ENCODE measurements around the gene ADGRV1. TPM values are rescaled to one million over a fixed set of nuclear protein-coding genes. Genes with fewer than 3 reads are reported as not detected.

The ADGRV1 gene
- total and polyA plus RNA-seq, 7 experiments from 2014 or later, result 0.32 to 1.1 TPM; not detected in 5

- H3K36me3 ChIP-seq (ENCODE audit: control insufficient read depth in 2 of 3, insufficient read depth in 3 of 3, low read length in 3 of 3), result no peaks in the 10 kb centered on the region
- H3K9me3 ChIP-seq (ENCODE audit: control insufficient read depth in 2 of 3, low read length in 3 of 3), result no peaks in the 10 kb centered on the region
- intact Hi-C loops (cut with micrococcal nuclease), result no loop called here
- ChIA-PET POLR2A (no interaction called here), CTCF (no interaction called here)
- Mint-ChIP-seq H3K27me3 (no peaks in the 10 kb centered on the region), H3K36me3 (no peaks in the 10 kb centered on the region), H3K9me3 (no peaks in the 10 kb centered on the region), H3K4me3 (no peak overlapping the region), H3K4me1 (peaks cover 5 to 21% (median 11%) of the 10 kb centered on the region in 7 donors), H3K27ac (peak overlapping the region in 1 of 9 donors; percentile 34)
- H3K27me3 ChIP-seq (ENCODE audit: control insufficient read depth in 2 of 2, insufficient read depth in 2 of 2, low read length in 2 of 2), result no peaks in the 10 kb centered on the region
- H3K27ac ChIP-seq (ENCODE audit: low read depth, low read length), result no peak overlapping the region
- no peak overlapping the region for H3K4me3 ChIP-seq (ENCODE audit: low read length)
- no peaks in the 10 kb centered on the region for H3K4me1 ChIP-seq (ENCODE audit: control insufficient read depth in 2 of 2, insufficient read depth in 2 of 2, low read length in 2 of 2)
- DNase-seq (no peak), ATAC-seq (no peak)
Measured at GRCh38 chr5:91158011-91158410, 599.4 kb downstream of the ADGRV1 start.

- H3K9me3 Mint-ChIP-seq, result no peaks in the 10 kb centered on the region
- H3K4me1 ChIP-seq (ENCODE audit: control insufficient read depth in 2 of 2, insufficient read depth in 2 of 2, low read length in 2 of 2), result no peaks in the 10 kb centered on the region
- intact Hi-C loops (cut with micrococcal nuclease), result loop anchor here in 1 of 2 donors (5.0 kb wide), 3 partner anchors 57 to 123 kb away; no protein-coding TSS in a partner anchor
Measured at GRCh38 chr5:91159647-91160046, 601.0 kb downstream of the ADGRV1 start.

GRCh38 chr5:91160714-91161285, 602.2 kb downstream of the ADGRV1 start:
- ATAC-seq (no peak), DNase-seq (no peak)
- ChIA-PET CTCF (no interaction called here), POLR2A (no interaction called here)
- peaks cover 5 to 24% (median 13%) of the 10 kb centered on the region in 7 donors for H3K4me1 Mint-ChIP-seq
- H3K4me3 Mint-ChIP-seq, result no peak overlapping the region
- intact Hi-C loops (cut with micrococcal nuclease), result loop anchor here in 1 of 2 donors (5.0 kb wide), 3 partner anchors 58 to 122 kb away; no protein-coding TSS in a partner anchor
- H3K36me3 ChIP-seq (ENCODE audit: control insufficient read depth in 2 of 3, insufficient read depth in 3 of 3, low read length in 3 of 3), result no peaks in the 10 kb centered on the region
- H3K27ac ChIP-seq (ENCODE audit: low read depth, low read length), result no peak overlapping the region
- no peaks in the 10 kb centered on the region for H3K4me1 ChIP-seq (ENCODE audit: control insufficient read depth in 2 of 2, insufficient read depth in 2 of 2, low read length in 2 of 2)
- H3K27me3 Mint-ChIP-seq, result no peaks in the 10 kb centered on the region
- no peaks in the 10 kb centered on the region for H3K27me3 ChIP-seq (ENCODE audit: control insufficient read depth in 2 of 2, insufficient read depth in 2 of 2, low read length in 2 of 2)
- no peaks in the 10 kb centered on the region for H3K9me3 Mint-ChIP-seq
- H3K36me3 Mint-ChIP-seq, result no peaks in the 10 kb centered on the region
- H3K27ac Mint-ChIP-seq, result no peak overlapping the region
- H3K9me3 ChIP-seq (ENCODE audit: control insufficient read depth in 2 of 3, low read length in 3 of 3), result no peaks in the 10 kb centered on the region
- no peak overlapping the region for H3K4me3 ChIP-seq (ENCODE audit: low read length)

More at GRCh38 chr5:91159647-91160046, 601.0 kb downstream of the ADGRV1 start:
- Histone ChIP-seq H3K36me3 (ENCODE audit: control insufficient read depth in 2 of 3, insufficient read depth in 3 of 3, low read length in 3 of 3) (no peaks in the 10 kb centered on the region), H3K9me3 (ENCODE audit: control insufficient read depth in 2 of 3, low read length in 3 of 3) (no peaks in the 10 kb centered on the region), H3K4me3 (ENCODE audit: low read length) (no peak overlapping the region), H3K27me3 (ENCODE audit: control insufficient read depth in 2 of 2, insufficient read depth in 2 of 2, low read length in 2 of 2) (no peaks in the 10 kb centered on the region), H3K27ac (ENCODE audit: low read depth, low read length) (no peak overlapping the region)
- Mint-ChIP-seq H3K36me3 (no peaks in the 10 kb centered on the region), H3K27ac (no peak overlapping the region), H3K4me3 (no peak overlapping the region), H3K27me3 (no peaks in the 10 kb centered on the region), H3K4me1 (peaks cover 5 to 24% (median 13%) of the 10 kb centered on the region in 7 donors)
- DNase-seq (no peak), ATAC-seq (no peak)
- ChIA-PET POLR2A (no interaction called here), CTCF (no interaction called here)

GRCh38 chr5:91162534-91163381, 604.2 kb downstream of the ADGRV1 start:
- Histone ChIP-seq H3K27ac (ENCODE audit: low read depth, low read length) (no peak overlapping the region), H3K36me3 (ENCODE audit: control insufficient read depth in 2 of 3, insufficient read depth in 3 of 3, low read length in 3 of 3) (no peaks in the 10 kb centered on the region), H3K4me1 (ENCODE audit: control insufficient read depth in 2 of 2, insufficient read depth in 2 of 2, low read length in 2 of 2) (no peaks in the 10 kb centered on the region), H3K9me3 (ENCODE audit: control insufficient read depth in 2 of 3, low read length in 3 of 3) (no peaks in the 10 kb centered on the region), H3K27me3 (ENCODE audit: control insufficient read depth in 2 of 2, insufficient read depth in 2 of 2, low read length in 2 of 2) (no peaks in the 10 kb centered on the region), H3K4me3 (ENCODE audit: low read length) (no peak overlapping the region)
- H3K27ac Mint-ChIP-seq, result peak overlapping the region in 4 of 9 donors; percentile 10 to 71 (median 35)
- DNase-seq (peak in 2 of 9 donors; percentile 8 to 64), ATAC-seq (peak; percentile 93)
- H3K36me3 Mint-ChIP-seq, result no peaks in the 10 kb centered on the region
- H3K9me3 Mint-ChIP-seq, result no peaks in the 10 kb centered on the region
- peak overlapping the region in 3 of 10 donors; percentile 0 to 46 (median 1) for H3K4me3 Mint-ChIP-seq
- H3K4me1 Mint-ChIP-seq, result peaks cover 5 to 24% (median 13%) of the 10 kb centered on the region in 7 donors
- intact Hi-C loops (cut with micrococcal nuclease), result loop anchor here in 1 of 2 donors (1.0 to 5.0 kb wide), 6 partner anchors 8 to 221 kb away; partner anchors contain the start of gene ARRDC3
- ChIA-PET CTCF (no interaction called here), POLR2A (no interaction called here)
- H3K27me3 Mint-ChIP-seq, result no peaks in the 10 kb centered on the region

- Histone ChIP-seq H3K36me3 (ENCODE audit: control insufficient read depth in 2 of 3, insufficient read depth in 3 of 3, low read length in 3 of 3) (no peaks in the 10 kb centered on the region), H3K9me3 (ENCODE audit: control insufficient read depth in 2 of 3, low read length in 3 of 3) (no peaks in the 10 kb centered on the region), H3K4me1 (ENCODE audit: control insufficient read depth in 2 of 2, insufficient read depth in 2 of 2, low read length in 2 of 2) (no peaks in the 10 kb centered on the region), H3K27ac (ENCODE audit: low read depth, low read length) (no peak overlapping the region), H3K27me3 (ENCODE audit: control insufficient read depth in 2 of 2, insufficient read depth in 2 of 2, low read length in 2 of 2) (no peaks in the 10 kb centered on the region), H3K4me3 (ENCODE audit: low read length) (no peak overlapping the region)
- ChIA-PET POLR2A (no interaction called here), CTCF (no interaction called here)
- DNase-seq (no peak), ATAC-seq (no peak)
- Mint-ChIP-seq H3K36me3 (no peaks in the 10 kb centered on the region), H3K4me1 (peaks cover 5 to 20% (median 13%) of the 10 kb centered on the region in 7 donors), H3K27ac (no peak overlapping the region), H3K27me3 (no peaks in the 10 kb centered on the region), H3K4me3 (no peak overlapping the region), H3K9me3 (no peaks in the 10 kb centered on the region)
- intact Hi-C loops (cut with micrococcal nuclease), result loop anchor here in 1 of 2 donors (5.0 kb wide), 3 partner anchors 62 to 118 kb away; no protein-coding TSS in a partner anchor
Measured at GRCh38 chr5:91164424-91164823, 605.8 kb downstream of the ADGRV1 start.

GRCh38 chr5:91166059-91166807, 607.6 kb downstream of the ADGRV1 start:
- Histone ChIP-seq H3K4me3 (ENCODE audit: low read length) (no peak overlapping the region), H3K9me3 (ENCODE audit: control insufficient read depth in 2 of 3, low read length in 3 of 3) (no peaks in the 10 kb centered on the region), H3K27me3 (ENCODE audit: control insufficient read depth in 2 of 2, insufficient read depth in 2 of 2, low read length in 2 of 2) (no peaks in the 10 kb centered on the region), H3K4me1 (ENCODE audit: control insufficient read depth in 2 of 2, insufficient read depth in 2 of 2, low read length in 2 of 2) (no peaks in the 10 kb centered on the region), H3K27ac (ENCODE audit: low read depth, low read length) (no peak overlapping the region), H3K36me3 (ENCODE audit: control insufficient read depth in 2 of 3, insufficient read depth in 3 of 3, low read length in 3 of 3) (no peaks in the 10 kb centered on the region)
- DNase-seq (no peak), ATAC-seq (no peak)
- CTCF ChIA-PET, result no interaction called here
- Mint-ChIP-seq H3K27ac (no peak overlapping the region), H3K9me3 (no peaks in the 10 kb centered on the region), H3K4me3 (no peak overlapping the region), H3K27me3 (peaks cover 0 to 4% (median 0%) of the 10 kb centered on the region in 5 donors), H3K36me3 (no peaks in the 10 kb centered on the region), H3K4me1 (peaks cover 5 to 29% (median 13%) of the 10 kb centered on the region in 7 donors)
- intact Hi-C loops (cut with micrococcal nuclease), result no loop called here
- POLR2A ChIA-PET, result no interaction called here

Data from naive thymus-derived CD4-positive, alpha-beta T cell (primary cell).